ENCODE results near the gene HMGN1.

HMGN1 gene

GRCh38 chr21:39326607-39327307 is 22.1 kb downstream of the HMGN1 start:
- DNase-seq = no peak

DNA sequence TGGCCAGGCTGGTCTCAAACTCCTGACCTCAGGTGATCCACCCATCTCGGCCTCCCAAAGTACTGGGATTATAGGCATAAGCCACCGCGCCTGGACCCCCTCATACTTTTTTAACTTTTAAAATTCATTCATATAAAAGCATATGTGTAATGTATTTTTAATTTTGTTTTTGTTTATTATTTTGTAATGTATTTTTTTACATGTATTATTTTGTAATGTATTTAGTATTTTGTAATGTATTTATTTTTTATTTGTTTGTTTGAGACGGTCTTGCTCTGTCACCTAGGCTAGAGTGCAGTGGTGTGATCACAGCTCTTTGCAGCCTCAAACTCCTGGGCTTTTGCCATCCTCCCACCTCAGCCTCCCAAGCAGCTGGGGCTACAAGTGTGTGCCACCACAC is 23.4 kb downstream of the HMGN1 start:
- DNase-seq = no peak

GRCh38 chr21:39321424-39321823 is 27.5 kb downstream of the HMGN1 start:
- no peak for DNase-seq

DNA sequence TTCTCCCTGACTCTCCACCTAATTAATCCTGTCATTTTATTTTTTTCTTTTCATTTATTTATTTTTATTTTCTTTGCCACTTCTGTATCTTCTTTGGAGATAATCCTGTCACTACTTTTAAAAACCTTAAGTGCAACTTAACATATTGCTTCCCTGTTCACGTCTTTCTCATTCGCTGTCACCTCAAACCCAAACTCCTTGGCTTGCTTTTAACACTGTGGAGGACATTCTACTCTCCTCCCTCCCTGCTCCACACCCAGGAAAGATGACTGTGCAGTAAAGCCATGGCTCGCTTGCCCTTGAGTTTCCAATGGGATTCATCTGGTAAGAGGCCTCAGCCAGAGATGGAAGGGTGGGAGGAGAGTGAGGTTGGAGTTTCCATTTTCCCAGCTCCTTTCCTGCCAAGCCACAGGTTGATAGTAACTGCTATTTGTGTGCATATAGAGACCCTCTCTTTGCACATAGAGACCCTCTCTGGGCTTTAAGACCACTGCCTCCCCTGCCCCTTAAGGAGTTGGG is 29.0 kb downstream of the HMGN1 start:
- DNase-seq = no peak

- DNase-seq = no peak
These were observed 29.6 kb downstream of the HMGN1 start for GRCh38 chr21:39319251-39319756.

DNA sequence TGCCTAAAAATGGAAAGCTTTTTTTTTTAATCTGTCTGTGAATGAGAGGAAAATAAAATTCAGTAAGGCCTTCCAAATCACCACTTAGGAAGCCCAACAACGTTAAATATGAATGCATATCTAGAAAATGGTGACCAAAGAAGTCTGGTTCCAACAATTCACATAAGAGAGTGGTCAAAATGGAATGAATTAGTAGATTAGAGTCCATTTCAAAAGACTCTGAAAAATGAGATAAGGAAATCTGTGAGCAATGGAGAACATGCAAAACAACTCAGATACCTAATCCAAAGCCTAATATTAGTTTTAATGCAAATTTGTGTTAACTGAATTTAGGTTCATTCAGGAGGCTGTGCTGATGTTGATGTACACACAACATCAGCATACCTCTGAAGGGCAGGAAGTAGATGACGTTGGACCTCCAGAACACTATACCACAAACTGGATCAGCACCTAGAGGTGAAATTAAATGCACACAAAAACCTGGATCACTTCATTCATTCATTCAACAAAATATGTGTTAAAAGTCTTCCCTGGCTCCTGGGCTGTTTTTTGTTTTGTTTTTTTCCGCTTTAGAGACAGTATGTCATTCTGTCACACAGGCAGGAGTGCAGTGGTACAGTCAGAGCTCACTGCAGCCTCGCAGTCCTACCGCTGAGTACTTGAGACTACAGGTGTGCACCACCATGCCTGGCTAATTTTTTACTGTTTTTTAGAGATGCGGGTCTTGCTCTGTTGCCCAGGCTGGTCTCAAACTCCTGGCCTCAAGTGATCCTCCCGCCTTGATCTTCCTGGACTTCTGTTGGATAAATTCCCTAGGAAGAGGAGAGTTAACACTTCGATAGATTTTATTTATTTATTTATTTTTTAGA is 30.6 kb downstream of the HMGN1 start:
- peak; percentile 8 for DNase-seq

- DNase-seq = no peak
These were observed 31.5 kb downstream of the HMGN1 start for GRCh38 chr21:39317134-39318090.

DNA sequence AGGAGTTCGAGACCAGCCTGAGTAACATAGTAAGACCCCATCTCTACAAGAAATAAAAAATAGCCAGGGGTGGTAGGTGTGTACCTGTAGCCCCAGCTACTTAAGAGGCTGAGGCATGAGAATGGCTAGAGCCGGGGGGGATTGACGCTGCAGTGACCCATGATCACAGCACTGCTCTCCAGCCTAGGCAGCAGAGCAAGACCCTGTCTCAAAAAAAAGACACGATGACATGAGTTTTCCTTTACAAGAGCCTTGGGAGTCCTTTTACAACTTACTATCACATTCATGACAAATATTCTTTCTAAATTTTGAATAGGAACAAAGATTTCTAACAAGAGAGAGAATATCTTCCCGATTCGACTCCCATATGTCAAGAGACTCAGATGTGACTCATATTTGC is 32.2 kb downstream of the HMGN1 start:
- DNase-seq = no peak

GRCh38 chr21:39315603-39316445 is 33.1 kb downstream of the HMGN1 start:
- no peak for DNase-seq

DNA sequence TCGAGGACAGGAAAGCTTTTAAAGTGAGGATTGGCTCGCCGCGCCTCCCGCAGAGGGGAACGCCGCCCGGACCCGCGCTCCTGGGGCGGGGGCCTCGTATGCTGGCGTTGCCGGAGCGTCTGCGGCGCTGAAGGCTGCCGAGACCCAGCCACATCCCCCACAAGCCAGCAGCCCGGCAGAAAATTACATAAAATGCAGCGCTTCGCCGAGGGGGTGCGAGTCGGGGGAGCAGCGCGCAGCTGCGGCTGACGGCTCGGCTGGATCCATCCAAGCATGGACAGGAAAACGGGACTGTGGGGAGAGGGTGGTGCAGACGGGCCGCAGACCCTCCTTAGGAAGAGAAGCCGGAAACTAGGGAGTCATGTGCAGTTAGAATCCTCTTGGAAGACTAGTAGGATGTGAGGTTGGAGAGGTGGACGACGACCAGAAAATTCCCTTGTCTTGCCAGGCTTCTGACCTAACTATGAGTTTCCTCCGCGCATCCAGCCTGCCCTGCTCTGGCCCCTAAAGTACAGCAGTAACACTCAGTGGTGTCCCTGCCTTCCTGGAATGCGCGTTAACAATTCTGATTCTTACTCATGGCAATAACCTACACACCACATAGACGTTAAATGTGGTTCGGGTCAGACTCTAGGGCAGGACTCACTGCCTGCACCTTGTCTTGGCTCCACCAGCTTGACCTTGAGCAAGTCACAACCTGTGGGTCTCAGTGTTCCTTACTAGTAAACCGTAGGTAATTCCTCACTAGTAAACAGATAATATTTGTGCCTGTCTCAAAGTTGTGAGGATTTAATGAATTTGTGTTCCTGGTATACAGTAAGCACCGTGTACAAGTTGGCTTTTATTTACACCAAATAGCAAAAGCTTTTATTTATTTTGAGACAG is 34.5 kb downstream of the HMGN1 start:
- DNase-seq = peak; percentile 55

DNA sequence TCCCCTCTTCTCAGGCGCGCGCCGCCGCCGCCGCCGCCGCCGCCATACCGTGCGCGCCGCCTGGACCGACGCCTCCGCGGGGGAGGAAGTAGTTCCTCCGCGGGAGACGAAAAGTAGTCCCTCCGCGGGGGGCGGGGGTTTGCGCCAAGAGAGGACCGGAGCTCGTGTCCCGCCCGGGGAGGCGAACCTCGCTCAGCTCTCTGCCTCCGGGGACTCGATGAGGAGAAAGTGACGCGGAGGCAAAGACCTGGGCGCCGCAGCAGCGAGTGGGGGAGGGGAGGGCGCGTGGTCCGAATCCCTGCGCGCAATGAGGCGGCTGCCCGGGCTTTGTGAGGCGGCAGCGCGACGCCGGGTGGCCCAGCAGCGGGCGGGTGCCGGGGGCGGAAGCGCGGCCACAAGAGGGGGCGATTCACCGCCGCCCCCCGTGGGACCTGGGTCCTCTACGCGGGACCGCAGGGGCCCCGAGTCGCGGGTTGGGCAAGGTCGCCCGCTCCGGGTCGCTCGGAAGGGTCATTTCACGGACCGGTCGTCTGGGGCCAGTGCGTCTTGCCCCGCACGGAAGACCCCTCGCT is 35.2 kb downstream of the HMGN1 start, which contains the start of gene BRWD1:
BRWD1 (minus strand) TSS at position 62 of the 572 bp plus-strand sequence. CDS start 141 bp downstream, outside the sequence.
- peak; percentile 80 for DNase-seq

DNA sequence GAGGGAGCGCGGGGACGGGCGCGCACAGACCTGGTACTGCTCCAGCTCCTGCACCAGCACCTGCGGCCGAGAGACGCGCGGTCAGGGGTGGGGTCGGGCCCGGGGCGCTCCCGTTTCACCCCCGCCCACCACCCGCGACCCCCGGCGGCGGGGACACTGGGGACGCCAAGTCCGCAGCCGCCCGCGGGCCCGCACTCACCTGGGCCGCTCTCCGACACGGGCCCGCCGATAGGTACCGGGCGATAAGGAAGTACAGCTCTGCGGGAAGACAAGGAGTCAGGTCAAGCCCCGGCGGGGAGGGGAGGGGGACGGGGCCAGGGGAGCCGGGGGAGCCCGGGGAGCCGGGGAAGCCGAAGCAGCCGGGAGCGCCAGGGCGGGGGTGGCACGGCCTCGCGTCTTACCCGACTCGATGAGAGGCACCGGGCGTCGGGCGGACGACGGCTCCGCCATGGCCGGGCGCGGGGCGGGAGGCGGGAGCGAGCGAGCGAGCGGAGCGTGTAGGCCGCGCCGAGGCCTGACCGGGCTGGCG is 35.8 kb downstream of the HMGN1 start:
- DNase-seq = no peak

- peak; percentile 91 for DNase-seq
These were observed 36.5 kb downstream of the HMGN1 start for GRCh38 chr21:39312112-39313041.

DNA sequence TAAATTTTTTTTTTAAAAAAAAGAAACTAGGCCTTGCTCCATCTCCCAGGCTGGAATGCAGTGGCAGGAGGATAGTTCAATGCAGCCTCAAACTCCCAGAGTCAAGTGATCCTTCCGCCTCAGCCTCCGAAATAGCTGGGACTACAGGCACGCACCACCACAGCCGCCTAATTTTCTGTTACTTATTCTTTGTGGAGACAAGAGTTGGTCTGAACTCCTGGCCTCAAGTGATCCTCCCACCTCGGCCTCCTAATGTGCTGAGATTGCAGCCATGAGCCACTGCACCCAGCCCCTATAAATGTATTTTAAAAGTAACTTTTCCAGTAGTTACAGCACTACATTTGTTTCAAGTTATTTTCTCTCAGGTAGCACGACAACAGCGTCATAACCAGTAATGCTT is 37.7 kb downstream of the HMGN1 start:
- no peak for DNase-seq

DNA sequence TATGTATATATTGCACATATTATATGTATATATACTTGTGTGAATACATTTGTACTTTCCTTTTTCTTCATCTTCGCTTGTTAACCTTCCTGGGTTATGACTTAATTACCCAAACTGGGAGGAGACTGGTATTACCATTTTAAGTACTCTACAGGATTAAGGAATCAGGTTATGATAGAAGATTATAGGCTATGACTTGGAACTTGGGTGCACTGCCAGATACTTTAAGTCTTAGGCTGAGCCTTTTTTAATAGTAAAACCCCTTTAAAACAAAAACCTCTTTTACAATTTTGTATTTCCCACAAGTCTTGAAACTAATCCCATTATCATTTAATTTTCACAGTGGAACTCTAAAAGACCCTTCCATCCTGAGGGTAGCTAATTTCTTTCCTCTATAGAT is 41.4 kb downstream of the HMGN1 start:
- DNase-seq = no peak

DNA sequence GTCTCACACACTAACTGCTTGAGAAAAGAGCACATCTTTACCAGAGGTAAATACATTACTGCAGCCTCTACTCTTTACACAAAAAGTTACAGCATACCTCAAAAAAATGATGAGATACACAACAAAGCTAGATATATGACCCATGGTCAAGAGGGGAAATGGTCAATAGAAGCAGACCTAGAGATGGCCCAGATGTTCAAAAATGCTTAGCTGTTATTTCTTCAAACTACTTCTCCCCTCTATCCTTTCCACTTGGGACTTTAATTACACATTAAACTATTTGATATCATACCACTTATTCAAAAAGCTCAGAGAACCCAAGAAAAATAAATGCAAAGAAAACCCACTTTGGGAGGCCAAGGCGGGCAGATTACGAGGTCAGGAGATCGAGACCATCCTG is 48.3 kb downstream of the HMGN1 start:
- DNase-seq = no peak

DNA sequence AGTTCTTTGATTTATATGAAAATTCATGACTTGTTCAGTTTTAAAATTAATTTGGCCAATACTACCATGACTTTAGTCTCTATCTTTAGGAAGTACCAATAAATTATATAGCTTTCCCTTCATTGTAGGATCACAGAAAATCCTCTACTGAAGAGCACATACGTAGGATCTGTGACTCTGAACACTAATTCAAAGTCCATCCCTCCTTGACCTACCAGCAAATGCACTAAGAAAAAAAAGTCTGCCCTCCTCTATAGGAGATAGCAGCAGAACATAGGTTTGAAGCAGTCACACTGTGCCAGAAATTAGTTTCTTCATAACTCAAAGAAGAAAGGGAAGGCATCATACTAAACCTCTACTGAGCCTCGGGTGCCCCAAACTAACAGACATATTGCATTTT is 52.0 kb downstream of the HMGN1 start:
- no peak for DNase-seq
